Bronchial epithelial cell (primary cell): ENCODE data around the gene N4BP2. TPM values are rescaled to one million over a fixed set of nuclear protein-coding genes. Genes with fewer than 3 reads are reported as not detected.

Experiments used
- DNase-seq: peaks from one replicate; pipeline ENCODE4 v3.0.0-alpha.2; 2010; ENCODE audit warnings: low read depth
- FAIRE-seq: peaks from 2 replicates; lab custom pipeline; 2011; peaks lifted over from hg19 to GRCh38; lab: Jason Lieb, UNC
- H3K27me3 ChIP-seq: 2 replicates; pipeline ENCODE4 v1.5.1; 2011; ENCODE audit warnings: low read length; ENCODE audit not compliant: control insufficient read depth, insufficient read depth
- H3K36me3 ChIP-seq: 2 replicates; pipeline ENCODE4 v1.5.1; 2011; ENCODE audit warnings: low read length; ENCODE audit not compliant: control insufficient read depth, insufficient read depth
- H3K4me3 ChIP-seq: 2 replicates; pipeline ENCODE4 v1.5.1; 2011; ENCODE audit warnings: mild to moderate bottlenecking, low read depth, low read length, control low read depth
- CTCF ChIP-seq: IDR thresholded peaks from 2 replicates; pipeline ENCODE4 v1.5.1; 2011; ENCODE audit warnings: mild to moderate bottlenecking, moderate library complexity, low read length, control low read depth, inconsistent platforms; ENCODE audit not compliant: insufficient read depth, severe bottlenecking
- total RNA-seq: library from RNA; depleted of rRNA; stranded (reverse); fragments of >200 nt; gene quantifications from 2 replicates; pipeline ENCODE4 v1.2.1, GENCODE V29; 2014

The N4BP2 gene
- total RNA-seq, 1 donor from 2014 or later = 9.0 TPM

- Histone ChIP-seq H3K36me3 (no peaks in the 10 kb centered on the region), H3K27me3 (no peaks in the 10 kb centered on the region), H3K4me3 (no peak overlapping the region)
- no peak for TF ChIP-seq CTCF
- DNase-seq (no peak), FAIRE-seq (no peak)
Observed at GRCh38 chr4:40204507-40205258, 148.0 kb downstream of the N4BP2 start.

- H3K4me3 ChIP-seq = no peak overlapping the region
- FAIRE-seq (no peak), DNase-seq (no peak)
Observed at GRCh38 chr4:40205259-40206198, 148.9 kb downstream of the N4BP2 start.

GRCh38 chr4:40206426-40206825, 149.8 kb downstream of the N4BP2 start:
- Histone ChIP-seq H3K27me3 (no peaks in the 10 kb centered on the region), H3K4me3 (no peak overlapping the region), H3K36me3 (no peaks in the 10 kb centered on the region)
- DNase-seq (no peak), FAIRE-seq (no peak)
- TF ChIP-seq CTCF = no peak

More at GRCh38 chr4:40205259-40206198, 148.9 kb downstream of the N4BP2 start:
- Histone ChIP-seq H3K36me3 (no peaks in the 10 kb centered on the region), H3K27me3 (no peaks in the 10 kb centered on the region)
- TF ChIP-seq CTCF = no peak

Other genes starting within 250 kb of the N4BP2 start
- 50.7 and 51.9 TPM in 2 replicates for gene PDS5A, start 78.9 kb upstream of the N4BP2 start, total RNA-seq
- 0.13 and 0.53 TPM in 2 replicates for gene RHOH, start 140.2 kb downstream of the N4BP2 start, total RNA-seq